ENCODE measurements around the gene PLXNA4. TPM values are rescaled to one million over a fixed set of nuclear protein-coding genes. Genes with fewer than 3 reads are reported as not detected.

Gene PLXNA4
- total RNA-seq, 1 donor from 2014 or later, result 0.38 TPM

DNA sequence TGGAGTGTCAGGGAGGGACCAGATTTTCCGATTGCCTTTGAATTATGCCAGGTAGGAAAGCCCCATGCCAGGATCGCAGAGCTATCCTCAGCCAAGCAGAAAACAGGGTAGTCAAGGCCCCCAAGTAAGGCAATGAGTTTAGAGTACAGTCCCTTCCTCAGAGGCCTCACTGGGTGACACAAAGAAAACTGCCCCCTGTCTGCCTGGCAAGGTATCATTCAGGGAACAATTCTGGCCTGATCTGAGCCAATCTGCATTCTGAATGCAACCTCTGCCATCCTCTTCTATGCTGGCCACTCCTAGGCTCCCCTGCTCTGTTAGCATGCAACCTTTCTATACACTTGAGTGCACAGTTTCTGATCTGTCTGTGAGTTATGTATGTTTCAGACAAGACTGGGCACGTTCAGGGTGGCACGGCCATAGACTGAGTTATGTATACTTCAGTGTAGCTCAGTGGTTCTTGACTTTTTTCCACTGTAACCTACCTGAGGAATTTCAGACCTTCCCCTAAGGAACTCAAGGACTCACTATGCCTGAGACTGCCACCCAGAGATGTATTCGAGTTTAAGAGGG is 336.8 kb downstream of the PLXNA4 start:
- no peak for TF ChIP-seq CTCF (IDR thresholded peaks at IDR 0.05; ENCODE audit: unreplicated experiment)
- no peak overlapping the region for H3K27ac Mint-ChIP-seq
- H3K9me3 Mint-ChIP-seq (ENCODE audit: low read depth), result no peaks in the 10 kb centered on the region
- no peak overlapping the region for H3K4me3 Mint-ChIP-seq (ENCODE audit: low read depth)
- peaks cover 3% of the 10 kb centered on the region for H3K27me3 Mint-ChIP-seq
- H3K4me1 Mint-ChIP-seq (ENCODE audit: low read depth), result no peaks in the 10 kb centered on the region
- no peaks in the 10 kb centered on the region for H3K36me3 Mint-ChIP-seq (ENCODE audit: insufficient read depth)
- DNase-seq (ENCODE audit: low spot score, unreplicated experiment), result no peak

- Mint-ChIP-seq H3K27me3 (peaks cover 8% of the 10 kb centered on the region), H3K9me3 (ENCODE audit: low read depth) (no peaks in the 10 kb centered on the region), H3K4me3 (ENCODE audit: low read depth) (no peak overlapping the region), H3K36me3 (ENCODE audit: insufficient read depth) (no peaks in the 10 kb centered on the region), H3K4me1 (ENCODE audit: low read depth) (no peaks in the 10 kb centered on the region), H3K27ac (no peak overlapping the region)
- TF ChIP-seq CTCF (IDR thresholded peaks at IDR 0.05; ENCODE audit: unreplicated experiment), result no peak
- DNase-seq (ENCODE audit: low spot score, unreplicated experiment), result no peak
These were observed 341.6 kb downstream of the PLXNA4 start for GRCh38 chr7:132234711-132235110.

DNA sequence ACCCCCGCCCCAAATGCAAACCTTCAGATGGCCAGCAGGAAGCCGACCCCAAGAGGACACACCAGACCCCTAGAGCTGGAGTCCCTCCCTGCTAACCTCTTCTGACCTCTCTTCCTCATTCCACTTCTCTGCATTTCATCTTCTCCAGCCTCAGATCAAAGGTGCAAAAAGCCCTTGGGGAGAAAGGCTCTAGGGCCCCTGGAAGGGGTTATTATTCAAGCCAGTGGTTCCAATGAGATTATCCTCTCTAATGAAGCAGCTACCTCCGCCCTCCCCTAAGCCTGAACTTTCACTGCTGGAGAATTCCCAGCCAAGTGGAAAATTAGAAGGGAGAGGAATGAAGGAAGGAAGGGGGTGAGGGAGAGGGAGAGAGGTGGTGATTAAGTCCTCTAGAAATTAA is 343.9 kb downstream of the PLXNA4 start:
- peaks cover 18% of the 10 kb centered on the region for H3K27me3 Mint-ChIP-seq
- H3K9me3 Mint-ChIP-seq (ENCODE audit: low read depth), result no peaks in the 10 kb centered on the region
- H3K4me1 Mint-ChIP-seq (ENCODE audit: low read depth), result no peaks in the 10 kb centered on the region
- H3K4me3 Mint-ChIP-seq (ENCODE audit: low read depth), result no peak overlapping the region
- DNase-seq (ENCODE audit: low spot score, unreplicated experiment), result no peak
- TF ChIP-seq CTCF (IDR thresholded peaks at IDR 0.05; ENCODE audit: unreplicated experiment), result no peak
- no peaks in the 10 kb centered on the region for H3K36me3 Mint-ChIP-seq (ENCODE audit: insufficient read depth)
- H3K27ac Mint-ChIP-seq, result no peak overlapping the region

DNA sequence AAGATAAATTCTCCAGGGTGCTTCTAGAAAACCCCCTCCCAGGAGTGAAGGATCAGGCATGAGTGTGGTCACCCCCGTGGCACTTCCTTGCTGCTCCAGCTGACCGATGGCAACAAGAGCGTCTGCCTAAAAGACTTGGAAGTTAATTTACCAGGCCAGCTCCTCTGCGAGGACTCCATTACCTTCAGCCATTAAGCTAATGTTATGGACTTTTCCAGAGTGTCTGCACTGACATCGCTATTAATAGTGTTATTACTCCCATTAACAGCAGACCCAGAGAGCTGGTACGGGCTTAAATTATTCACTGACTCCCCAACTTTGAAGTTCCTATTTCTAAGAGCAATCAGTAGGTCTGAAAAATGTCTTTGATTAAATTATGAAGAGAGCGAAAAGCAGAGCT is 345.8 kb downstream of the PLXNA4 start:
- Mint-ChIP-seq H3K27ac (no peak overlapping the region), H3K9me3 (ENCODE audit: low read depth) (no peaks in the 10 kb centered on the region), H3K27me3 (peaks cover 18% of the 10 kb centered on the region), H3K4me1 (ENCODE audit: low read depth) (peaks cover 3% of the 10 kb centered on the region), H3K36me3 (ENCODE audit: insufficient read depth) (no peaks in the 10 kb centered on the region), H3K4me3 (ENCODE audit: low read depth) (no peak overlapping the region)
- no peak for TF ChIP-seq CTCF (IDR thresholded peaks at IDR 0.05; ENCODE audit: unreplicated experiment)
- DNase-seq (ENCODE audit: low spot score, unreplicated experiment), result no peak

DNA sequence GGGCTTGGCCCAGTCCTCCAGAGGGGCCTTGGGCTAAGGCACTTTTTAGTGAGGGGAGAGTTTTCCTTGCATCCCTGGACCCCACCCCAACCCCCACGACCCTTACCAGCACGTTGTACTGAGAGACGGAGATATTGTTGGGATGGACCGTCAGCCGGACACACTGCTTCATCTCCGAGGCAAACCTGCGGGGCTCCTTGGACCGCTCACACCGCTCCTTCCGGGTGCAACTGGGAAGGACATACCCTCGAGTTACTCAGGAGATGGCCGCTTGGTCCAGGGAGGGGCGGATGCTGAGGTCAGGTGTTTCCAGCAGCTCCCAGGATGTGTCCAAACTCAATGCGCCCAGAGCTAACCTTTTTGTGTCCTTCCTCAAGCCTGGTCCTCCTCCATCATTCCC is 348.0 kb downstream of the PLXNA4 start:
- no peak for TF ChIP-seq CTCF (IDR thresholded peaks at IDR 0.05; ENCODE audit: unreplicated experiment)
- no peak overlapping the region for H3K27ac Mint-ChIP-seq
- H3K27me3 Mint-ChIP-seq, result peaks cover 18% of the 10 kb centered on the region
- no peaks in the 10 kb centered on the region for H3K36me3 Mint-ChIP-seq (ENCODE audit: insufficient read depth)
- H3K9me3 Mint-ChIP-seq (ENCODE audit: low read depth), result no peaks in the 10 kb centered on the region
- peaks cover 3% of the 10 kb centered on the region for H3K4me1 Mint-ChIP-seq (ENCODE audit: low read depth)
- H3K4me3 Mint-ChIP-seq (ENCODE audit: low read depth), result no peak overlapping the region
- no peak for DNase-seq (ENCODE audit: low spot score, unreplicated experiment)

Measured in progenitor cell of endocrine pancreas (in vitro differentiated cells).